DLD1 (cell line): ENCODE measurements around the gene BMPR1B.

Experiments used
- in situ Hi-C: cut with HindIII; loops from 2 replicates; pipeline ENCODE4 v1.10.0; 2017; ENCODE audit warnings: low sequenced_read_pairs

The BMPR1B gene

DNA sequence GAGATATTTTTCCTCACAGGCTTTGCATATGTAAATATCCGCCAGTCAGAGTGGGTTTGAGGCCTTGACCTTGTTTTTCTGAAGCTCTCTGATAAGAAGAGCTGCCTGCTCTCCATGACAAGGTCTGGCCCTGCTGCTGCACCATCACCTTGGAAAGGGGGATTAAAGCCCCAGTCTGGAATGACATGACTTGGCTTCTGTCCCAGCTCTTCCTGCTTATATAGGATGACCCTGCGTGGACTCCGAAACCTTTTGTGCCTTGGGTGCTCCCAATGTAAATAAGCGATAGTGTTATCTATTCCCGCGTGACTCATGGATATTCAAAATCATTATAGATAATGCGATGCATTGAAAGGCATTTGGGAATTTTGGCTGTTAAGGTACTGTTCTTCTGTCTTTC is 139.3 kb downstream of the BMPR1B start:
- in situ Hi-C loops = no loop called here

GRCh38 chr4:94905511-94905910 is 147.8 kb downstream of the BMPR1B start:
- in situ Hi-C loops = no loop called here

- in situ Hi-C loops = no loop called here
Observed at GRCh38 chr4:94909645-94910044, 151.9 kb downstream of the BMPR1B start.

DNA sequence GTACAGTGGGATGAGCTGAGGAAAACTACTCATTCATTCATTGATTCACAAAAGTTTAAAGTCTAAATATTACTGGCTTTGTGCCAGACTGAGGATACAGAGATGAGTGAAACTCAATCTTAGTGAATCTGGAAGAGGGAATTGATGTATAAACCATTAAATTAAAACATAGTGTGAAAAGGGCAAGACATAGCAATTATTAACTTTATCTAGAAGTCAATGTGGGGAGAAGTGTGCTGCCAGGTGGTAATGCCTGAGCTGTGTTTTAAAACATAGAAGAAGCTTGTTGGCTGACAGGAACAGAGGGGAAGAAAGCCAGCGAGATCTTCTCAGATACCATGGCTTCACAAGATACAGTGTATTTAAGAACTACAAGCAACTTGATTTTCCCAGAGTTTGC is 153.4 kb downstream of the BMPR1B start:
- in situ Hi-C loops = no loop called here

DNA sequence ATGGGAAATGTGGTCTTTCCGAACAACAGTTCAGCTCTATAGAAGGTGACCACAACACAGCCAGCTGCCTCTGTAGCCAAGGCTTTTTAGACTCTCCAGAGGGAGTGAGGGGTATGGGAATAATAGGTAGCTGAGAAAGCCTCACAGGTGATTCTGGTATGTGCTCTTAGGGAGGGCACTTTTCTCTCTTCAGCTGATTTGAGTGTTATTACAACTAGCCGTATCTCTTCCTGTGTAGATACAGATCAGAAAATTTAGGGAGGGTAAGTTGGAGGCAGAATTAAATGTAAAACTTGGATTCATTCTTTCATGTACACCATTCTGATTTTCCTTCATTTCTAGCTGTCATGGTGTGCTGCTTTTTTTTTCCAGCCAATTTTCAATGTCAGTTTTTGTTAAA is 154.9 kb downstream of the BMPR1B start:
- in situ Hi-C loops = no loop called here

- in situ Hi-C loops = no loop called here
Observed at GRCh38 chr4:94913316-94913715, 155.6 kb downstream of the BMPR1B start.

DNA sequence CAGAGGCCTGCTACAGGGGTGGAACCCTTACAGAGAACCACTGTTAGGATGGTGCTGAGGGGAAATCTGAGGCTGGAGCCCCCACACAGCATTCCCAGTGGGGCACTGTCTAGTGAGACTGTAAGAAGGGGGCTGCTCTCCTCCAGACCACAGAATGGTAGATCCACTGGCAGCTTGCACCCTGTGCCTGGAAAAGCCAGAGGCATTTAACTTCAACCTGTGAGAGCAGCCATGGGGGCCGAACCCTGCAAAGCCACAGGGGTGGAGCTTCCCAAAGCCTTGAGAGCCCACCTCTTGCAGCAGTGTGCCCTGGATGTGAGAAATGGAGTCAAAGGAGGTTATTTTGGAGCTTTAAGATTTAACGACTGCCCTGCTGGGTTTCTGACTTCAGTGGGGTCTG is 159.4 kb downstream of the BMPR1B start:
- in situ Hi-C loops = no loop called here

DNA sequence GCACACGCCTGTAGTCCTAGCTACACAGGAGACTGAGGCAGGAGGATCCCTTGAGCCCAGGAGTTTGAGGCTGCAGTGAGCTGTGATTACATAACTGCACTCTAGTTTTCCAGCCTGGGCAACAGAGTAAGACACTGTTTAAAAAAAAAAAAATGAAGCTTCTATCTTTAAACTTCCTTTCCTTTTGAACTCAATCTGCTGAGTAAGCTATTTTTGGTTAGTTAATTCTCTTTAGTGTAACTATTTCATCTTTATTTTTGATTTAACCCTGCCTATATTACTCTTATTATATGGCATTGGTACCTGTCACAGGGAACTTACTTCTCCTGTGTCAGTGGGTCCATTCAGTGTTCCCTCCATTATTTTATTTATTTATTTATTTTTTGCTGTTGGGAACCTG is 160.8 kb downstream of the BMPR1B start:
- in situ Hi-C loops = no loop called here

DNA sequence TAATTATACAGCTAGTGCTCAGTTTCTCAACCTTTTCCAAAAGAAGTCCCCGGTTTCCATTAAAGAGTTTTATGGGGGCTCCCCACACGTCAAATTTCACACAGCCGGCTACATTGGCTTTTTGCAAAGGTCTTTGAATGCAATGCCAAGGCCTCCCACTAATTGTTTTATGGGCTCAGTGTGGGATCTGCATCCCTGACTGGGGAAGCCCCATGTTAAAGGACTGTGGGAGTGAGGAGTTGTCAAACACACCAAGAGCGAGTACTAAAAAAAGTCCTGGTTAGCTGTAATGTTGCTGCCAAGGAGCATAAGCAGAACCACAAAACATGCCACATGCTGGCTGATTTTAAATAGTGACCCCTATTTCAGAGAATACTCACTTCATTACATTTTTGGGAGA is 162.6 kb downstream of the BMPR1B start:
- in situ Hi-C loops = no loop called here

DNA sequence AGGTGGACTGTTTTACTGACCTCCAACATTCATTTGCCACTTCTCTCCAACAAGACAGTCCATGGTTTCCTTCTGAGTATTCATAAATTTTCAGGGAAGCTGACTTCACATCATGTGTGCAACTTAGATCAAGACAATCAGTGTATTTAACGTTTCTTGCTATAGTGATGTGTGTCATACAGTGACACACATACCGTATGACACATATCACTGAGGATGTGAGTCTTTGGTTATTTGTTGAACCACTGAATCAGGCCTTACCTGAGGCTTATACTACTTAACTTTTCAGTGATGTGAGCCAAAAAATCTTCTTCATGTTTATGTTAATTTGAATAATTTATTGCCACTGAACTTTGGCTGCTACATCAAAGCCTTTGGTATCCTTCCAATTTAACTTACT is 166.8 kb downstream of the BMPR1B start:
- in situ Hi-C loops = no loop called here

GRCh38 chr4:94925764-94926347 is 168.1 kb downstream of the BMPR1B start:
- in situ Hi-C loops = no loop called here

DNA sequence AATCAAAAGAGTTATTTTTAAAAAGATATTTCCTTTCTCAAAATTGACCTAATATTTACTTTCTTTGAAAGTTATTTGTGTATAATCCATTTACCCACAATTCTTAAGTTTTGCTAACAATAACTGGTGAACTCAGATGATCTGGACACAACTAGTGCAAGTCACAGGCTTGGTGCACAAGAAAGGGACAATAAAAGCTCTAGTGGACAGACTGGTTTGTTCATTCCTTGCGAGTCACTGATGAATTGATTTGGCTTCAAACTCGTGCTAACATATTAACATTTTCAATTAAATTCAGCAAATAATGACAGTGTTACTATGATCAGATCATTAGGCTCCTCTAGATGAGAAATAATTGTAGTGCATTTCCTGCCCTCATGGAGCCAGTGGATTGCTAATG is 169.2 kb downstream of the BMPR1B start:
- in situ Hi-C loops = no loop called here

DNA sequence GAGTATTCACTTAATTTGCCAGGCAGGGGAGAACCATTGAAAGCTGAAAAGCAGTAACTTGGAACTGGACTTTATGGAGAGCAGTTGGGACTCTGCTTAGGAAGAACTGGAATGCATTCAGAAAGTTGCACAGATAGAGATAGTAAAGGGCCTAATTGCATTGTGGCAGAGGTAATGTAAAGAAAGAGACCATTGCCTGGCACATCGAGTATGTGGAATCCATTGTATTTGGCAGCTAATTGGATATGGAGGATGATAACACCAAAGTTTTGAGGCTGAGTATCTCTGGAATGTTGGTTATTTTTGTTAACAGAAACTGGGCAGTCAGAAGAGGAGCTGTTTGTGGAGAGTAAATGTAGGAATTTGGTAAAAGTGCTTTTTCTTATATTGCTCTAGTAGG is 169.9 kb downstream of the BMPR1B start:
- in situ Hi-C loops = no loop called here

DNA sequence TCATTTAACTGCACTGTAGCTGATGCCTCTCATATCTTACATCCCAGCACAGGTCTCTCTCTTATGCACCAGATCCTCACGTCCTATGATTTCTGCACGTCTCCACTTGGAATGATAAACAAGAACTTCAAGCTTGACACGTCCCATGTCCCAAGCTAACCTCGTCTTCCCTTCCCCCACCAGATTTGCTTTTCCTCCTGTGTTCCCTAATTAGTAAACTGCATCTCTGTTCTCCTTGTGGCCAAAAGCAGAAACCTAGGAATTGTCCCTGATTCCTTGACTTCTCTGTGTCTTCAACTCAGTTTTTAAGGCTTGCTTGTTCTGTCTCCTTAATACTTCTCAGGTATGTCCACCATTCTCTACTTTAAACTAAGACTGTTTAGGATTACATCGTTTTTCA is 171.9 kb downstream of the BMPR1B start:
- in situ Hi-C loops = no loop called here

DNA sequence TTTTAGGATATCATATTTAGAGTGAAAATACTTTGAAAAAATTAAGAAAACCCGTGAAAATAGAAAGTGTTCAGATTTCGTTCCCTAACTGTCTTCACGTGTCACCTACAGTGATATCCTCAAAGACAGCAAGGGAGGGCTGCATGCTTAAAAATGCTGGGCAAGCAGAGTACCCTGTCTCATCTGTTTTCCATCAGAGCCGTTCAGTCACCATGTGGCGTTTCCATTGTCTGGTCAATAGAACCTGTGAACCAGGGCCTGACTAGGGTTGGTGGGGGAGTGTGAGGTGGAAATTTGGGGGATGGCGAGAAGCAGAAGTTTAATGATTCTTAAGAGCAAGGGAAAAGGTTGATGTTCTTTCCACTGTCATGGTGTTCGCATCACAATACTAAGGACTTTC is 173.9 kb downstream of the BMPR1B start:
- in situ Hi-C loops = no loop called here

GRCh38 chr4:94932366-94932765 is 174.6 kb downstream of the BMPR1B start:
- in situ Hi-C loops = no loop called here

- in situ Hi-C loops = no loop called here
Observed at GRCh38 chr4:94933799-94934198, 176.0 kb downstream of the BMPR1B start.

DNA sequence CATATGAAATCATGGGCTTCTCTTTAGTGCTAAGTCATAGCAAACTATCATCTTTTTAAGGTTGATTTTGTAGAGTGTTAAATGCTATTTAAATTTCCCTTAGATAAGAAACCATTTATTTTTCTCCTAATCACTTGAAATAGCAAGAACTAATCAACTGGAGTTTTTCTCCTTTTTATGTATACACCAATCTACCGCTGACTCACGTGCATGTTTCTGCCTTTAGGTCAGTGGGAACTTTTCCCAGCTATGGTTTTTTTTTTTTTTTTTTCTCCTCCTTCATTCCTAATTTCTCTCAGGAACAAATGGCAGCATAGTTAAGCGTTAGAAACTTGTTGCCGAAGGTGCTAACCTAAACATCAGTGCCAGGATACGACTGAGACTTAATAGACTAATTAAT is 176.4 kb downstream of the BMPR1B start:
- in situ Hi-C loops = no loop called here

DNA sequence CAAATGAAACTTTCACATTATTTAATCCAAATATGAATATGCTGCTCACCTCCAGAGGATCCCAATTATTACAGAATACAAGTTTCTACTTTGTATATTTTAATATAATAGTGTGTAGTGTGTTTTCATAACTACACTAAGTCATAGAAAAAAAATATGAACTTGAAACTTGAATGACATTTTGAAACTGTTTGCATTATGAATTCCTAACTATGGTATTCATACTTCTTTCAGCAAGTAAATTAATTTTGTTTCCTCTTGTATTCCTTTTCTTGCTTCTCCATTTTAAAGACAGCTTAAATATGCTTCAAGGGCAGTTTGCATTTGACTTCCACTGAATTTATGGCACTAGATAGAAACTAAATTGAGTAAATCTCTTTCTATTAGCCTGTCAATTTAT is 177.1 kb downstream of the BMPR1B start:
- in situ Hi-C loops = no loop called here

GRCh38 chr4:94936854-94937253 is 179.1 kb downstream of the BMPR1B start:
- in situ Hi-C loops = no loop called here

- in situ Hi-C loops = no loop called here
Observed at GRCh38 chr4:94939791-94940519, 182.2 kb downstream of the BMPR1B start.

- in situ Hi-C loops = no loop called here
Observed at GRCh38 chr4:94940520-94940908, 182.8 kb downstream of the BMPR1B start.

DNA sequence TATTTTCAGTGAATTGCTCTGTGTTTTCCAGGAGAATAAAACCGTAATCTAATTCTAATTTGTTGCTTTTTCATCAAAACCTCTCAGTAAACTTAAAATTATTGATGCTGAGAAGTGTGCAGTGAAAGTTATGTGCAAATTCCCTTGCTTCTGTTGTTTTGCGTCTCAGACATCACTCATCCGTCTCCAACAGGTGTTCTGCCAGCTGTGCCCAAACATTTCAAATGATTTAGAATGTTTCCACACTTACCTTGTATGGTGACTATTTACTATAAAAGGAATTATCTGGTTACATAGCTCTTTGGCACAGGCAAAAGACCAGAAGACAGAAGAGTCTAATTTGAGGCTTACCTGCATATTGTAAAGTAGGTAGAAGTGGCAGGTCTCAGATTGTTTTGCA is 184.0 kb downstream of the BMPR1B start:
- in situ Hi-C loops = no loop called here
